HG02970 (cell line): ENCODE measurements around the gene SCFD2.
"Not testable (repeated sequence)": the region's sequence is repeated elsewhere in the genome, so short reads cannot be mapped to it uniquely, and the experiment has no call there.

Experiments
- ATAC-seq: cut with Tn5 transposase; IDR thresholded peaks from one replicate; pipeline ENCODE4 v1.9.1; 2021; ENCODE audit warnings: mild to moderate bottlenecking, moderate library complexity, moderate number of reproducible peaks; ENCODE audit not compliant: unreplicated experiment, low FRiP score

Gene SCFD2

DNA sequence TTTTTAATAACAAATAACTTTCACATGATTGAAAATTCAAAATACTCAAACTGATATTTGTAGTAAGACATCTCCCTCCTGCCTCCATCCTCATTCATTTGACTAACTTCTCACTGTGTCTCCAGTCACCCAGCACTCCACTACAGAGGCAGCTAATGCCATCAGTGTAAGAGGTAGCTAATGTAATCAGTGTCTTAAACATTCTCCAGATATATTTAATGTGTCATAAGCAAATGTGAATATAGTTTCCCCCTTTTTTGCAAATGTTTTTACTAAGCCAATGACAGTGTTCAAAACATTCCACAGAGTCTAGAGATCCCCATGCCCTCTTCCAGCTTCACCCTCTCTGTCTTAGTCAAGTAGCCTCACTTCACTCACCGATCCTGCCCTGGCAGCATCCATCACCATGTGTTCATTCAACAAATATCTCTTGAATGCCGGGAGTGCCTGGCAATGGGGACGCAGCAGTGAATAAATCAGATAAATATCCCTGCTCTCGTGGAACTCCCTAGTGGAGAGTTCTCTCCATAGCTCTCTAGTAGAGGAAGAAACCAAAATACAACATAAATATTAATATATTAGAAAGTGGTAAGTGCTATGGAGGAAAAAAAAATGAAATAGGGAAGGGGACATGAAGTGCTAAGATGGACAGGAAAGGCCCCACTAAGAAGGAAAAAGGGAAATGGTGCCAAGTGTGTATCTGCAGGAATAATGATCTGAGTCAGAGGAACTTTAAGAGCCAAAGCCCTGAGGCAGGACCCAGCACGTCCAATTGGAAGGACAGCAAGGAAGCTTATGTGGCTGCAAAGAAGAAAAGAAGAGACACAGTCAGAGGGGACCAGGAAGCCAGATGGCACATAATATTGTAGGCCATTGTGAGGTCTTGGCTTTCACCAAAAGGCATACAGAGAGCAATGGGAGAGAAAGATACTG, 18.7 kb downstream of the SCFD2 start:
- no peak for ATAC-seq

- ATAC-seq: not testable (repeated sequence)
Observed at GRCh38 chr4:53346392-53346791, 19.5 kb downstream of the SCFD2 start.

DNA sequence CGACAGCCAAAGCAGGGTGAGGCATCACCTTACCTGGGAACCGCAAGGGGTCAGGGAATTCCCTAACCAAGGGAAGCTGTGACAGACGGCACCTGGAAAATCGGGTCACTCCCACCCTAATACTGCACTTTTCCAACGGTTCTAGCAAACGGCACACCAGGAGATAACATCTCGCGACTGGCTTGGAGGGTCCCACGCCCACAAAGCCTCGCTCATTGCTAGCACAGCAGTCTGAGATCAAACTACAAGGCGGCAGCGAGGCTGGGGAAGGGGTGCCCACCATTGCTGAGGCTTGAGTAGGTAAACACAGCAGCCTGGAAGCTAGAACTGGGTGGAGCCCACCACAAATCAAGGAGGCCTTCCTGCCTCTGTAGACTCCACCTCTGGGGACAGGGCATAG, 25.7 kb downstream of the SCFD2 start:
- not testable (repeated sequence) for ATAC-seq

DNA sequence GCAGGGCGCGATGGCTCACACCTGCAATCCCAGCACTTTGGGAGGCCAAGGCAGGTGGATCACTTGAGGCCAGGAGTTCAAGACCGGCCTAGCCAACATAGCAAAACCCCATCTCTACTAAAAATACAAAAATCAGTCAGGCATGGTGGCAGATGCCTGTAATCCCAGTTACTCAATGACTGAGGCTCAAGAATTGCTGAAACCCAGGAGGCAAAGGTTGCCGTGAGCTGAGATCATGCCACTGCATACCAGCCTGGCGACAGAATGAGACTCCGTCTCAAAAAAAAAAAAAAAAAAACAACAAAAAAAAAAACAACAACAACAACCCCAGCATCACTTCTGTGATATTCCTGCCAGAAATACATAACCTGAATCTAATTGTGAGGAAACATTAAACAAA, 30.9 kb downstream of the SCFD2 start:
- ATAC-seq: not testable (repeated sequence)

- no peak for ATAC-seq
Observed at GRCh38 chr4:53326535-53326934, 39.3 kb downstream of the SCFD2 start.

GRCh38 chr4:53322696-53323095, 43.2 kb downstream of the SCFD2 start:
- no peak for ATAC-seq

- ATAC-seq: no peak
Observed at GRCh38 chr4:53321984-53322289, 43.9 kb downstream of the SCFD2 start.

DNA sequence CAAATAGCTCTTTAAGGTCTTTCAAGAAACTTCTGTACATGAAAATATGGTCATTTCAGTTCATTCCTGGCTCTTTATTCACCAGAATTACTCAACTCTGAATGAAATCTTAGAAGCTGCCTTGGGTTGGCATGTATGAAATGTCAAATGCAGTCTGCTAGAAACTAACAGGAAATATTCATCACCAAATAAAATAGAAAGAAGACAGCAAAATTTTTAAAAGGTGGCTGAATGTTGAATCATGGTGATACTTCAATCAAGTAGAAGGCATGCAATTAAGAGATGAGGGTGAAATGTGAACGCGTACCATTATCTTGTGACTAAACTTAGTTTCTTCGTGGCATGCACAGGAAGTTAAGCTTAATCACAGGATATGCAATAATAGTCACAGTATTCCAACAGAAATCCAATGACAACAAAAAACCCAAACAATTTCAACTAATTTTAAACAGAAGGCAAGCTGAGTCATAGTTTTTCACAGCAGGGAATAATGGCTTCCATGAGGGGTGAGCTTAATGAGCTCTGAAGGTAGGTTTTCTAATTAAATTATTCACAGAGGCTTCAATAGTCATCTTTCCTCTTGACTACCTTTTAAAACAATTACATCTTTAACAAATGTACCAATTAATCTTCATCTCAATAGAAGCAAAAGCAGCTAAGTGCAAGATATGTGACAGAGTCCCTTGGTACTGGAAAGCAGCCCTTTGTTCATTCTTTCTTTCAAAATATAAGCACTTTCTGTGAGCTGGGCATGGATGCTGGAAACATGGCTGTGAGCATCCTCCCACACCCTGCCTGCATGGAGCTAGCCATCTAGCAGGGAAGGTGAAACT, 44.5 kb downstream of the SCFD2 start:
- ATAC-seq: no peak

- ATAC-seq: no peak
Observed at GRCh38 chr4:53315300-53315699, 50.6 kb downstream of the SCFD2 start.

DNA sequence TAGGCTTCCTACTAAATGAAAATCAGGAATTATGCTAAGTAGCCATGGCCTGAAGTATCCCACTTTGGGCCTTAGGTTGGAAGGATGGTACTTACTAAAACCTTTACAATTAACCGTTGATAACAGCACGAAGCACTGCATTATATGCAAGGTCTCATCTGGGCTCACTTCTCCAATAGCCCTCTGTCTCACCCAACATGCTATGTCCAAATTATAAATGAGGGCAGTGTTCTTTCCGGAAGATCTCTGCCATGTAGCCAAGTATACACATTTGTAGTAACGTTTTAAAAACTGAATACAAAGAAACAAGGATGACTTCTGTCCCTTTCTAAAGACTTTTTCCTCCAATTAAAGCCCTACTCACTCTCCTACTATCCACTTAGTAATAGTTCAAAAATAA, 51.6 kb downstream of the SCFD2 start:
- ATAC-seq: no peak

DNA sequence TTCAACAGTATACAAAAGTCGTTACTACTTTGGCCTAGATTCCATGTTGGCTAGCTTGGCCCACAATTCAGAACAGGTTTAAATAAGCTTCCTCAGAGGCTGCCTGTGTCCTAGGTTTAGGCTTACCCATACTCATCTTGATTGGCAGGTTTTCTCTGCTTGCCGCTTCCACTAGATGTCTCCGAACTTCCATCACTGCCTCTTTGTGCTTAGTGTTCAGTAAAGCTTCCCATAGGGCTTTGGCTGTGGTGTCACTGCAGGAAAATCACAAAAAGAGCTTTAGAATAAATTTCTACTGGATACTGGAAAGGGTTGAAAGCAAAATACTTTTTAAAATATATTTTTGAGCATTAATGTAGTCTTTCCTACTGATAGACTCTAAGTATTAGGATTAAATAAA, 52.4 kb downstream of the SCFD2 start:
- no peak for ATAC-seq

- ATAC-seq: no peak
Observed at GRCh38 chr4:53309321-53310040, 56.4 kb downstream of the SCFD2 start.

- ATAC-seq: no peak
Observed at GRCh38 chr4:53307819-53308780, 57.8 kb downstream of the SCFD2 start.

GRCh38 chr4:53307210-53307609, 58.7 kb downstream of the SCFD2 start:
- ATAC-seq: no peak

DNA sequence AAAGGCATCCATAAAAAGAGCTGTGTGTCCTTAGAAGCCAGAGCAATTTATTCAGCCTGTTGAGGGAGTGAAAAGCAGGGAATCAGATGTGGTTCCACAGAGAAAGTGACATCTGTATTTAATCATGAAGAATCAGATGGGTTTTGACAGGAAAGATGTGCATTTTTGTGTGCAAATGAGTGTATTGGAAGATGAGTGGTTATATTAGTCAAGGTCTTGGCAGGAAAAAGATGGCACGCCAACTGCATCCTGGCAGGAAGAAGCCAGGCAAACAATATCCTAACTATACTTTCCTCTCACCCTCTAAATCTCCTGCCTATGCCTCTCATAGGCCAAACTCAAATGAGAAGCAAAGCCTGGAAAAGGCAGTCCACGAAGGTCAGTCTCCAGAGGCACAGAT, 59.1 kb downstream of the SCFD2 start:
- no peak for ATAC-seq

DNA sequence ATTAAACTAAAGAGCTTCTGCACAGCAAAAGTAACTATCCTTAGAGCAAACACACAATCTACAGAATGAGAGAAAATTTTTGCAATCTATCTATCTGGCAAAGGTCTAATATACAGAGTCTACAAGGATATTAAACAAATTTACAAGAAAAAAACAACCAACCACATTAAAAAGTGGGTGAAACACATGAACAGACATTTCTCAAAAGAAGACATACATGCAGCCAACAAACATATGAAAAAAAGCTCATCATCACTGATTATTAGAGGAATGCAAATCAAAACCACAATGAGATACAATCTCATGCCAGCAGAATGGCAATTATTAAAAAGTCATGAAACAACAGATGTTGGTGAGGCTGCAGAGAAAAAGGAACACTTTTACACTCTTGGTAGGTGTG, 73.7 kb downstream of the SCFD2 start:
- not testable (repeated sequence) for ATAC-seq

DNA sequence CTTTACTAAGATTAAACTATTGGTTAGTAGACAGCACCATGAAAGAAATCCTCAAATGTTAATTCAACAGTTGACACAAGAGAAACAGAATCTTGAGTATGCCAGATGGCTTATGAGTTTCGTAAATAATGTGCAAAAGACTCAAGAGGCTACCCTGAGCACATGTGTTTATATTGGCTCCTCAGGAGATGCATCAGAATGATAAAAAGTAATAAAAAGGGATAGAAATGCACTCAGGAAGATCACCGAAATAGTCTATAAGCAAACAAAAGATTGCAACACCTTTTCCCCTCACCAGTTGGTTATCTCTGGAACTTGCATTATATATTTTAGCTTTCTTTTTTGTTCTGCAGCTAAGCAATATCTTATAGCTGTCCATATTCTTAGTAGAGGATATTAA, 84.4 kb downstream of the SCFD2 start:
- no peak for ATAC-seq

DNA sequence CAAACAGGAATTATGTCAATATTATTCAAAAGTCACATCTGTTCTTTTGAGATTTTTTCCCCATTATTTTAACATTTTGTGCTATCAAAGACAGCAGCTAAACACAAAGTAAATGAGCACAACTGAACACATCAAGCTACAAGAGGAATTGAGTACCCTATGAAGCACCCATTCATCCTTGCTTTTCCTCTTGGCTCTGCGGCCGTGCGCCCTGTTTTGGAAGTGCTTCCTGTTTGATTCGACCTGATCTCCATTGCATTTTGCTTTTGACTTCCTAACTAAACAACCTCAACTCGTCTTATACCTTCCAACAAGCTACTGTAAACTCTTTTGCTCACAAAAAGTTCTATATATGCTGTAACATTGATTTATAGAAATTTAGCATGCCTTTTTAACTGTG, 85.0 kb downstream of the SCFD2 start:
- ATAC-seq: no peak

GRCh38 chr4:53274609-53275268, 91.1 kb downstream of the SCFD2 start:
- no peak for ATAC-seq
